ENCODE results near the gene CST1.
"Not testable (repeated sequence)": the region's sequence is repeated elsewhere in the genome, so short reads cannot be mapped to it uniquely, and the experiment has no call there.

Gene CST1

GRCh38 chr20:23753194-23753548 lies 2.4 kb upstream of the CST1 start:
- TF ChIP-seq TAF1 (IDR thresholded peaks at IDR 0.05; ENCODE audit: borderline replicate concordance, low read depth, low read length): no peak
- no peak for TF ChIP-seq POLR2A (IDR thresholded peaks at IDR 0.05; ENCODE audit: low read depth, low read length)
- TF ChIP-seq POLR2AphosphoS5 (IDR thresholded peaks at IDR 0.05; ENCODE audit: low read depth, low read length): no peak
- FAIRE-seq: no peak
- DNase-seq (ENCODE audit: insufficient read length): no peak

- FAIRE-seq (no peak), DNase-seq (ENCODE audit: insufficient read length) (no peak)
- TF ChIP-seq TAF1 (IDR thresholded peaks at IDR 0.05; ENCODE audit: borderline replicate concordance, low read depth, low read length) (no peak), POLR2AphosphoS5 (IDR thresholded peaks at IDR 0.05; ENCODE audit: low read depth, low read length) (no peak), POLR2A (IDR thresholded peaks at IDR 0.05; ENCODE audit: low read depth, low read length) (no peak)
These were observed 1.9 kb upstream of the CST1 start for GRCh38 chr20:23752481-23753193.

- no peak for TF ChIP-seq POLR2A (IDR thresholded peaks at IDR 0.05; ENCODE audit: low read depth, low read length)
- no peak for TF ChIP-seq POLR2AphosphoS5 (IDR thresholded peaks at IDR 0.05; ENCODE audit: low read depth, low read length)
- no peak for TF ChIP-seq TAF1 (IDR thresholded peaks at IDR 0.05; ENCODE audit: borderline replicate concordance, low read depth, low read length)
- no peak for FAIRE-seq
These were observed 1.3 kb upstream of the CST1 start for GRCh38 chr20:23752019-23752418.

GRCh38 chr20:23749746-23750145 lies 989 bp downstream of the CST1 start:
- no peak for TF ChIP-seq POLR2A (IDR thresholded peaks at IDR 0.05; ENCODE audit: low read depth, low read length)
- TF ChIP-seq POLR2AphosphoS5 (IDR thresholded peaks at IDR 0.05; ENCODE audit: low read depth, low read length): no peak
- no peak for TF ChIP-seq TAF1 (IDR thresholded peaks at IDR 0.05; ENCODE audit: borderline replicate concordance, low read depth, low read length)
- no peak for FAIRE-seq
- DNase-seq (ENCODE audit: insufficient read length): no peak

More at GRCh38 chr20:23752019-23752418, 1.3 kb upstream of the CST1 start:
- no peak for DNase-seq (ENCODE audit: insufficient read length)

GRCh38 chr20:23748975-23749374 lies 1.8 kb downstream of the CST1 start:
- not testable (repeated sequence) for DNase-seq (ENCODE audit: insufficient read length); FAIRE-seq

- not testable (repeated sequence) for DNase-seq (ENCODE audit: insufficient read length); FAIRE-seq
These were observed 3.2 kb downstream of the CST1 start for GRCh38 chr20:23747551-23747950.

- not testable (repeated sequence) for DNase-seq (ENCODE audit: insufficient read length); FAIRE-seq
These were observed 3.6 kb downstream of the CST1 start for GRCh38 chr20:23747092-23747491.

- no peak for TF ChIP-seq TAF1 (IDR thresholded peaks at IDR 0.05; ENCODE audit: borderline replicate concordance, low read depth, low read length)
- no peak for TF ChIP-seq POLR2AphosphoS5 (IDR thresholded peaks at IDR 0.05; ENCODE audit: low read depth, low read length)
- FAIRE-seq (no peak), DNase-seq (ENCODE audit: insufficient read length) (no peak)
These were observed 4.4 kb downstream of the CST1 start for GRCh38 chr20:23746321-23746720.

- DNase-seq (ENCODE audit: insufficient read length): no peak
- TF ChIP-seq POLR2AphosphoS5 (IDR thresholded peaks at IDR 0.05; ENCODE audit: low read depth, low read length): no peak
- no peak for TF ChIP-seq POLR2A (IDR thresholded peaks at IDR 0.05; ENCODE audit: low read depth, low read length)
- TF ChIP-seq TAF1 (IDR thresholded peaks at IDR 0.05; ENCODE audit: borderline replicate concordance, low read depth, low read length): no peak
- no peak for FAIRE-seq
These were observed 5.5 kb downstream of the CST1 start for GRCh38 chr20:23745247-23745646.

- FAIRE-seq (no peak), DNase-seq (ENCODE audit: insufficient read length) (no peak)
- TF ChIP-seq TAF1 (IDR thresholded peaks at IDR 0.05; ENCODE audit: borderline replicate concordance, low read depth, low read length): no peak
These were observed 5.9 kb downstream of the CST1 start for GRCh38 chr20:23744817-23745216.

- not testable (repeated sequence) for FAIRE-seq; DNase-seq (ENCODE audit: insufficient read length)
These were observed 15.3 kb downstream of the CST1 start for GRCh38 chr20:23735391-23735790.

GRCh38 chr20:23734949-23735348 lies 15.8 kb downstream of the CST1 start:
- FAIRE-seq; DNase-seq (ENCODE audit: insufficient read length): not testable (repeated sequence)

GRCh38 chr20:23734440-23734839 lies 16.3 kb downstream of the CST1 start:
- not testable (repeated sequence) for FAIRE-seq; DNase-seq (ENCODE audit: insufficient read length)

GRCh38 chr20:23727016-23727415 lies 23.7 kb downstream of the CST1 start:
- no peak for DNase-seq (ENCODE audit: insufficient read length)
- FAIRE-seq: no peak
- no peak for TF ChIP-seq TAF1 (IDR thresholded peaks at IDR 0.05; ENCODE audit: borderline replicate concordance, low read depth, low read length)
- no peak for TF ChIP-seq POLR2A (IDR thresholded peaks at IDR 0.05; ENCODE audit: low read depth, low read length)
- TF ChIP-seq POLR2AphosphoS5 (IDR thresholded peaks at IDR 0.05; ENCODE audit: low read depth, low read length): no peak
